H1 (cell line): ENCODE results near the gene ESYT2. TPM values are rescaled to one million over a fixed set of nuclear protein-coding genes. Genes with fewer than 3 reads are reported as not detected.

Experiments used
- CTCF ChIA-PET: fragments of 300-600 bp; sonication (Branson Sonifier 250); formaldehyde crosslinking; loops from one replicate; lab custom pipeline; 2021; ENCODE audit not compliant: partially characterized antibody; lab: Charles Lee
- POLR2A ChIA-PET: fragments of 300-600 bp; sonication (Branson Sonifier 250); formaldehyde crosslinking; loops from one replicate; lab custom pipeline; 2021; ENCODE audit warnings: inconsistent platforms; ENCODE audit not compliant: partially characterized antibody; lab: Charles Lee
- DNase-seq, 2 experiments: peaks; one replicate each; pipeline versions ENCODE4 v3.0.0 to v3.0.0-alpha.2; 2010 to 2022; ENCODE audit warnings: low spot score in 2 of 2, low read depth in 1 of 2, mixed read lengths in 1 of 2
- FAIRE-seq: peaks from 2 replicates; lab custom pipeline; 2011; peaks lifted over from hg19 to GRCh38; lab: Jason Lieb, UNC
- H2AFZ ChIP-seq: 2 replicates; pipeline ENCODE4 v1.8.1; 2012; ENCODE audit warnings: low read length, inconsistent platforms
- H2AK5ac ChIP-seq: 2 replicates; pipeline ENCODE4 v1.6.1; 2013; ENCODE audit warnings: low read depth, low read length
- H2BK120ac ChIP-seq: replicated peaks from 2 replicates; pipeline ENCODE3; 2013; ENCODE audit warnings: low read depth, low read length, inconsistent platforms
- H2BK12ac ChIP-seq: 2 replicates; pipeline ENCODE4 v1.6.1; 2013; ENCODE audit warnings: low read depth, low read length
- H2BK15ac ChIP-seq: 2 replicates; pipeline ENCODE4 v1.6.1; 2013; ENCODE audit warnings: low read length
- H2BK20ac ChIP-seq: 2 replicates; pipeline ENCODE4 v1.6.1; 2013; ENCODE audit warnings: low read length
- H2BK5ac ChIP-seq: 2 replicates; pipeline ENCODE4 v1.6.1; 2013; ENCODE audit warnings: low read depth, low read length
- H3K14ac ChIP-seq: 2 replicates; pipeline ENCODE4 v1.6.1; 2013; ENCODE audit warnings: inconsistent platforms; ENCODE audit not compliant: insufficient read length
- H3K18ac ChIP-seq: 2 replicates; pipeline ENCODE4 v1.6.1; 2013; ENCODE audit warnings: low read length; ENCODE audit errors: extremely low read depth
- H3K23ac ChIP-seq: 2 replicates; pipeline ENCODE4 v1.6.1; 2013; ENCODE audit warnings: inconsistent platforms; ENCODE audit not compliant: insufficient read length
- H3K23me2 ChIP-seq: 2 replicates; pipeline ENCODE4 v1.6.1; 2013; ENCODE audit warnings: low read depth, low read length
- H3K27ac ChIP-seq: 2 replicates; pipeline ENCODE4 v1.6.1; 2011; ENCODE audit warnings: low read depth, low read length, inconsistent platforms
- H3K27me3 ChIP-seq, 4 experiments: replicated peaks in 1 of 4; 1 replicate in 1 of 4; 2 replicates in 3 of 4; pipeline versions ENCODE4 v1.6.1 to v1.8.1; 2011 to 2013; ENCODE audit warnings: low read length in 3 of 4, mild to moderate bottlenecking in 3 of 4, inconsistent platforms in 2 of 4, mixed read lengths in 2 of 4, moderate library complexity in 1 of 4; ENCODE audit not compliant: control insufficient read depth in 3 of 4, insufficient read depth in 3 of 4; ENCODE audit errors: extremely low read depth in 1 of 4
- H3K36me3 ChIP-seq, 4 experiments: 2 replicates each; pipeline versions ENCODE4 v1.6.1 to v1.8.1; 2011 to 2013; ENCODE audit warnings: mild to moderate bottlenecking in 4 of 4, low read length in 3 of 4, moderate library complexity in 2 of 4, control low read depth in 1 of 4, inconsistent platforms in 1 of 4; ENCODE audit not compliant: insufficient read depth in 4 of 4, control insufficient read depth in 2 of 4
- H3K4ac ChIP-seq: replicated peaks from 2 replicates; pipeline ENCODE3; 2013; ENCODE audit warnings: low read length, low read depth, mixed read lengths, inconsistent platforms; ENCODE audit not compliant: insufficient read length
- H3K4me1 ChIP-seq, 4 experiments: replicated peaks in 1 of 4; 1 replicate in 1 of 4; 2 replicates in 3 of 4; pipeline versions ENCODE4 v1.6.1 to v1.8.1; 2011 to 2013; ENCODE audit warnings: low read length in 3 of 4, inconsistent platforms in 2 of 4, mixed read lengths in 1 of 4; ENCODE audit not compliant: insufficient read depth in 4 of 4, control insufficient read depth in 3 of 4
- H3K4me2 ChIP-seq, 2 experiments: 2 replicates each; pipeline versions ENCODE4 v1.6.1 to v1.8.1; 2011 to 2013; ENCODE audit warnings: low read depth in 2 of 2, low read length in 2 of 2, control low read depth in 1 of 2, inconsistent platforms in 1 of 2, mild to moderate bottlenecking in 1 of 2; ENCODE audit not compliant: insufficient read depth in 1 of 2
- H3K4me3 ChIP-seq, 4 experiments: fragments of 200-600, 300-600 bp in 1 of 4; sonication (generic), shearing (Covaris generic), sonication (Bioruptor Twin) in 1 of 4; 2 replicates each; pipeline versions ENCODE4 v1.5.1 to v1.8.1; 2011 to 2016; ENCODE audit warnings: low read length in 4 of 4, low read depth in 3 of 4, control low read depth in 2 of 4, inconsistent platforms in 2 of 4, mild to moderate bottlenecking in 2 of 4, mixed read lengths in 1 of 4, moderate library complexity in 1 of 4; ENCODE audit not compliant: insufficient read depth in 2 of 4; ENCODE audit errors: extremely low read depth in 1 of 4
- H3K56ac ChIP-seq: replicated peaks from 2 replicates; pipeline ENCODE3; 2013; ENCODE audit warnings: low read depth, mild to moderate bottlenecking, mixed read lengths, low read length, inconsistent platforms; ENCODE audit not compliant: insufficient read length
- H3K79me1 ChIP-seq: 2 replicates; pipeline ENCODE4 v1.6.1; 2013; ENCODE audit warnings: low read depth, low read length, control low read depth
- H3K79me2 ChIP-seq, 2 experiments: 2 replicates each; pipeline versions ENCODE4 v1.6.1 to v1.8.1; 2012 to 2013; ENCODE audit warnings: low read length in 2 of 2, mild to moderate bottlenecking in 2 of 2, inconsistent platforms in 1 of 2; ENCODE audit not compliant: insufficient read depth in 2 of 2, control insufficient read depth in 1 of 2
- H3K9ac ChIP-seq, 4 experiments: replicated peaks in 1 of 4; 1 replicate in 1 of 4; 2 replicates in 3 of 4; pipeline versions ENCODE4 v1.6.1 to v1.8.1; 2011 to 2013; ENCODE audit warnings: low read depth in 3 of 4, low read length in 3 of 4, control low read depth in 2 of 4, mild to moderate bottlenecking in 2 of 4, moderate library complexity in 2 of 4, inconsistent platforms in 1 of 4; ENCODE audit errors: extremely low read depth in 1 of 4
- H3K9me3 ChIP-seq, 2 experiments: 2 replicates each; pipeline versions ENCODE4 v1.6.1 to v1.8.1; 2012 to 2013; ENCODE audit warnings: mild to moderate bottlenecking in 2 of 2, moderate library complexity in 2 of 2, control low read depth in 1 of 2, inconsistent platforms in 1 of 2, low read depth in 1 of 2, low read length in 1 of 2, mixed read lengths in 1 of 2; ENCODE audit not compliant: insufficient read depth in 2 of 2
- H4K20me1 ChIP-seq, 2 experiments: replicated peaks in 1 of 2; 2 replicates each; pipeline versions ENCODE3 to v1.8.1; 2011 to 2013; ENCODE audit warnings: inconsistent platforms in 2 of 2, low read length in 2 of 2, mild to moderate bottlenecking in 1 of 2; ENCODE audit not compliant: insufficient read depth in 2 of 2, control insufficient read depth in 1 of 2
- H4K5ac ChIP-seq: 2 replicates; pipeline ENCODE4 v1.6.1; 2013; ENCODE audit warnings: low read length, low read depth, mixed read lengths, inconsistent platforms; ENCODE audit not compliant: insufficient read length
- H4K8ac ChIP-seq: 2 replicates; pipeline ENCODE4 v1.8.0; 2013; ENCODE audit warnings: mild to moderate bottlenecking, moderate library complexity, low read length, inconsistent platforms; ENCODE audit not compliant: insufficient read depth; ENCODE audit errors: extremely low read depth
- H4K91ac ChIP-seq: replicated peaks from 2 replicates; pipeline ENCODE3; 2013; ENCODE audit warnings: low read length, mixed read lengths, inconsistent platforms; ENCODE audit not compliant: insufficient read length
- ATF2 ChIP-seq: IDR thresholded peaks from 2 replicates; pipeline ENCODE4 v1.6.1; 2012; ENCODE audit warnings: low read length, inconsistent platforms
- CHD2 ChIP-seq: IDR thresholded peaks from 2 replicates; pipeline ENCODE4 v1.6.1; 2012; ENCODE audit warnings: low read length, improper control_type of control experiment
- EP300 ChIP-seq, 2 experiments: IDR thresholded peaks; 1 replicate in 1 of 2; 2 replicates in 1 of 2; pipeline ENCODE4 v1.6.1; 2011 to 2012; ENCODE audit warnings: low read depth in 2 of 2, low read length in 2 of 2, mild to moderate bottlenecking in 2 of 2, borderline replicate concordance in 1 of 2, inconsistent platforms in 1 of 2, moderate library complexity in 1 of 2
- PHF8 ChIP-seq: fragments of 200-600 bp; sonication (generic); conservative IDR thresholded peaks from 2 replicates; pipeline ENCODE4 v1.7.1; 2012; ENCODE audit warnings: low read depth, mild to moderate bottlenecking, inconsistent platforms, low read length, moderate library complexity
- RAD21 ChIP-seq, 2 experiments: IDR thresholded peaks in 1 of 2; conservative IDR thresholded peaks in 1 of 2; 2 replicates each; pipeline ENCODE4 v1.6.1; 2011; ENCODE audit warnings: low read depth in 2 of 2, low read length in 2 of 2, improper control_type of control experiment in 1 of 2, inconsistent platforms in 1 of 2, mild to moderate bottlenecking in 1 of 2, moderate library complexity in 1 of 2
- SIRT6 ChIP-seq: IDR thresholded peaks from one replicate; pipeline ENCODE4 v1.7.1; 2012; ENCODE audit warnings: low read length, inconsistent platforms
- SIX5 ChIP-seq: IDR thresholded peaks from 2 replicates; pipeline ENCODE4 v1.6.1; 2011; ENCODE audit warnings: mild to moderate bottlenecking, low read depth, low read length
- SP1 ChIP-seq: IDR thresholded peaks from 2 replicates; pipeline ENCODE4 v1.6.1; 2011; ENCODE audit warnings: low read depth, low read length
- SP2 ChIP-seq: IDR thresholded peaks from 2 replicates; pipeline ENCODE4 v1.6.1; 2012; ENCODE audit warnings: mild to moderate bottlenecking, low read length, inconsistent platforms
- USF2 ChIP-seq: IDR thresholded peaks from 2 replicates; pipeline ENCODE4 v1.6.1; 2011; ENCODE audit warnings: low read length, improper control_type of control experiment
- YY1 ChIP-seq: IDR thresholded peaks from 2 replicates; pipeline ENCODE4 v1.6.1; 2011; ENCODE audit warnings: low read depth, mild to moderate bottlenecking, low read length
- WGBS, 2 experiments: shearing (Covaris generic) in 1 of 2; methylation state at CpG; one replicate each; pipeline versions ENCODE4 v1.1.6 to v1.1.7; 2013 to 2015; ENCODE audit warnings: low lambda C conversion rate in 2 of 2, mixed read lengths in 2 of 2, inconsistent platforms in 1 of 2, low coverage in 1 of 2, missing lambda C conversion rate in 1 of 2; ENCODE audit not compliant: insufficient replicate concordance in 2 of 2, insufficient coverage in 1 of 2, insufficient read length in 1 of 2; ENCODE audit errors: extremely low coverage in 1 of 2, missing lambda C conversion rate in 1 of 2; 5-methylcytosine and 5-hydroxymethylcytosine counted together
- polyA plus RNA-seq, 7 experiments: library from polyadenylated mRNA; depleted of rRNA in 3 of 7; stranded (reverse) in 5 of 7; unstranded in 2 of 7; fragments of >200 nt in 5 of 7; fragments of 200-250 nt in 2 of 7; gene quantifications; 1 replicate in 5 of 7; 2 replicates in 1 of 7; 4 replicates in 1 of 7; pipeline versions ENCODE4 v1.2.1 to v1.2.3, GENCODE V29; 2011 to 2013; ENCODE audit warnings: missing spikeins in 2 of 7, mixed read lengths in 2 of 7
- total RNA-seq: library from RNA; stranded (reverse); fragmentation: NEBNext Ultra II Directional; extraction: Animal tissue kit (Norgen Biotek cat#: 25700); gene quantifications from 2 replicates; pipeline ENCODE4 v1.2.1, GENCODE V29; 2021

Gene ESYT2
- total and polyA plus RNA-seq, 2 of the 8 experiments (the other 6 are each of a cell fraction or from before 2014, with no cell fraction given), result 27.0 to 37.5 TPM

- H2BK20ac ChIP-seq, result no peak overlapping the region
- no peak overlapping the region for H4K91ac ChIP-seq
- no peak overlapping the region for H2BK120ac ChIP-seq
- no peak overlapping the region for H2BK12ac ChIP-seq
- no peak overlapping the region for H3K9ac ChIP-seq
- H2AFZ ChIP-seq, result no peak overlapping the region
- DNase-seq (peak in 1 of 2 experiments; percentile 31), FAIRE-seq (no peak)
- H3K14ac ChIP-seq, result no peak overlapping the region
- H3K79me1 ChIP-seq, result no peaks in the 10 kb centered on the region
- H3K18ac ChIP-seq, result no peak overlapping the region
- H3K23me2 ChIP-seq, result no peaks in the 10 kb centered on the region
- no peak overlapping the region for H3K27ac ChIP-seq
- no peak overlapping the region for H3K4me2 ChIP-seq
- H4K20me1 ChIP-seq, result no peaks in the 10 kb centered on the region
- no peak overlapping the region for H3K56ac ChIP-seq
- H3K23ac ChIP-seq, result no peak overlapping the region
- WGBS, 2 experiments, result 88% methylated on average over 4 of the region's 4 CpGs; no CpG with 5 or more reads in 1 of the 2 experiments
- ChIA-PET CTCF (interaction anchor here (0.6 to 1.8 kb wide), 5 partner anchors 12 to 1611 kb away, joined by 3 to 5 read pairs (median 4); no protein-coding TSS in a partner anchor), POLR2A (no interaction called here)
- H3K9me3 ChIP-seq, result no peaks in the 10 kb centered on the region
- H3K36me3 ChIP-seq, result no peaks in the 10 kb centered on the region
- no peak overlapping the region for H3K4ac ChIP-seq
- H3K79me2 ChIP-seq, result no peaks in the 10 kb centered on the region; a peak in 1 of 4 replicates
- H3K27me3 ChIP-seq, result no peaks in the 10 kb centered on the region
- no peak overlapping the region for H4K8ac ChIP-seq
- H3K4me1 ChIP-seq, result peaks cover 0 to 7% (median 0%) of the 10 kb centered on the region in 4 experiments; a peak in 1 of 7 replicates
- H2BK15ac ChIP-seq, result no peak overlapping the region
- H2BK5ac ChIP-seq, result no peak overlapping the region
- H3K4me3 ChIP-seq, result no peak overlapping the region
- H4K5ac ChIP-seq, result no peak overlapping the region
- H2AK5ac ChIP-seq, result no peak overlapping the region
- TF ChIP-seq SIRT6 (no peak), ATF2 (no peak), SP2 (no peak), USF2 (no peak), SIX5 (no peak), YY1 (no peak), EP300 (IDR thresholded peaks at IDR 0.05; ENCODE audit: borderline replicate concordance in 1 of 2, low read depth in 2 of 2, low read length in 2 of 2) (no peak), SP1 (no peak), PHF8 (no peak), CHD2 (no peak), RAD21 (IDR thresholded peaks at IDR 0.05 in 1 of 2, conservative IDR thresholded peaks at IDR 0.05 in 1 of 2; ENCODE audit: low read depth in 2 of 2, low read length in 2 of 2) (no peak)
Measured at GRCh38 chr7:158726277-158726807, 103.0 kb downstream of the ESYT2 start.
